CMK (cell line): ENCODE measurements around the gene STAC3.

ENCODE experiments used
- DNase-seq: peaks from one replicate; pipeline ENCODE4 v3.0.0-alpha.2; 2010; ENCODE audit warnings: low read depth

Gene STAC3

DNA sequence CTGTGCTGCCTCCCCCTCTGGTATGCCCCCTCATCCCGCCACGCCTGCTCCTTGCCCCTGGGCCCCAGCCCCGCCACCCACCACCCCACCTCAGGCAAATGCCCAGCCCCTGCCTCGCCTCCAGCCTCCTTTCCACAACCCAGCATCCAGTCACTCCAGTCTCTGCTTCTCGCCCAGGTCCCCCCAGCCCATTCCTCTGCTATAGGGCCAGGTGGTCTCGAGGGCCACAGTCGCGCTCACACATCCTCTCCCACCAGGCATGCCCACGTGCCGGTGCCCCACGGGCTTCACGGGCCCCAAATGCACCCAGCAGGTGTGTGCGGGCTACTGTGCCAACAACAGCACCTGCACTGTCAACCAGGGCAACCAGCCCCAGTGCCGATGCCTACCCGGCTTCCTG, 40.5 kb downstream of the STAC3 start:
- DNase-seq, result no peak

- DNase-seq, result no peak
These were observed 41.1 kb downstream of the STAC3 start for GRCh38 chr12:57209916-57210315.

GRCh38 chr12:57208631-57209282, 42.2 kb downstream of the STAC3 start:
- no peak for DNase-seq

DNA sequence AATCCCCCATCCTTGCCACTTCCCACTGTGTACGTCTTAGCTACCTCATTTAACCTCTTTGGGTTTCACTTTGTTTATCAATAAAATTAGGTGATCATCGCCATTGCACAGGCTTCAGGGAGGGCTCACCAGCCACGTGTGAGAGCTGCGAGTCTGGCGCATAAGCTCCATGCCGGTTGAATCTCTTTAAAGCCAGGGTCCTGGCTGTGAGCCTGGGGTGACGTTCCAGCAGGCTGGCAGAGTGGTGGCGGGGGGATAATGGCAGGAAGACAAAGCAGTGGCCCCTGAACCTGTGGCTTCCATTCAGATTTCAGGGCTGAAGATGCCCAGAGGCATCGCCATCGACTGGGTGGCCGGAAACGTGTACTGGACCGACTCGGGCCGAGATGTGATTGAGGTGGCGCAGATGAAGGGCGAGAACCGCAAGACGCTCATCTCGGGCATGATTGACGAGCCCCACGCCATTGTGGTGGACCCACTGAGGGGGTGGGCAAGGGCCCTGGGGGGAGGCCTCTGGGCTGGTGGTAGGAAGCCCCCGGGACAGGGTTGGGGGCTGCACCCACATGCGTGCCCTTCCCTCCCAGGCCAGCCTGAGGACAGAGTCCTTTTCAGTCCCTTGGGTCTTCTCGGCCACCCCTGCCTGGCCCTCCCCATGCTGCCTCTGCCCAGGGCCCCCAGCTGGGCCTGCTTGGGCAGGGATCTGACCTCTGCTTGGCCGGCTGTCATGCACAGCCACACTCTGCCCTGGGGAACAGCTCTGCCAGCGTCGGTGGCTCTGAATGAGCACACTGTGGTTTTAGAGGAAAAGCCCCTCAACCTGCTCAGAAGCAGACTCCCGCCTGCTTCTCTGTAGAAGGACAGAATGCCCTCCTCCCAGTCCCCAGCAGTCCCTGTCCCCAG, 43.0 kb downstream of the STAC3 start:
- DNase-seq, result no peak

- DNase-seq, result no peak
These were observed 45.1 kb downstream of the STAC3 start for GRCh38 chr12:57205931-57206330.

- no peak for DNase-seq
These were observed 45.8 kb downstream of the STAC3 start for GRCh38 chr12:57205186-57205585.

GRCh38 chr12:57204454-57204853, 46.5 kb downstream of the STAC3 start:
- no peak for DNase-seq

DNA sequence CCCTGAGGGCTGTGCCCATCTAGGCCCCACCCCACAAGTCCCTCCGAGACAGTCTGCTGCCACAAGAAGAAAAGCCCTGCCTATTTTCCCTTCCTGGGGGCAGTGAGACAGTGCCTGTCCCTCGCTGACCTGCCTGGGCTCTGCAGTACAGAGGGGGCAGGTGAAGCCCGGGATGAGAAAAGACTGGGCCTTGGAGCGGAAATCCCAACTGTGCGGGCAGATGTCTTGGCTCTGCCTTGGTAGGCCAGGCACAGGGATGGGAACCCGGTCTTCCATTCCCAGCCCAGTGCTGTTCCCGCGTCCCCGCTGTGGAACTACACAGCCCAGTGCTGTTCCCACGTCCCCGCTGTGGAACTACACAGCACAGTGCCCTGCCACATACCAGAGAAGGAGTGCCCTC, 47.2 kb downstream of the STAC3 start:
- no peak for DNase-seq

- no peak for DNase-seq
These were observed 47.8 kb downstream of the STAC3 start for GRCh38 chr12:57203201-57203600.

DNA sequence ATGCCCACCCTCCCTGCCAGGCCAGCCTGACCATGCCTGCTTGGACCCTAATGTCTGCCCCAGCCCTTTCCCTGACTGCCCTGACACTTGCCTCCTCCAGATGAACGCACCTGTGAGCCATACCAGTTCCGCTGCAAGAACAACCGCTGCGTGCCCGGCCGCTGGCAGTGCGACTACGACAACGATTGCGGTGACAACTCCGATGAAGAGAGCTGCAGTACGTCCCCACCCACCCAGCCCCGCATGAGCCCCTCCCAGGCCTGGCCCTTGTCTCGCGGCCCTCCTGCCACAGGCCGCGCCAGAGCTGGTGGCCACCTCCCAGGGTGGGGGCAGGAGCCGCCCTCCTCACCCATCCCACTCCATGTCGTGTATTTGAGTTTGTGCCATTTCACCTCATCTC, 48.7 kb downstream of the STAC3 start:
- DNase-seq, result no peak

GRCh38 chr12:57201631-57202030, 49.4 kb downstream of the STAC3 start:
- DNase-seq, result no peak

- no peak for DNase-seq
These were observed 49.8 kb downstream of the STAC3 start for GRCh38 chr12:57201219-57201618.

DNA sequence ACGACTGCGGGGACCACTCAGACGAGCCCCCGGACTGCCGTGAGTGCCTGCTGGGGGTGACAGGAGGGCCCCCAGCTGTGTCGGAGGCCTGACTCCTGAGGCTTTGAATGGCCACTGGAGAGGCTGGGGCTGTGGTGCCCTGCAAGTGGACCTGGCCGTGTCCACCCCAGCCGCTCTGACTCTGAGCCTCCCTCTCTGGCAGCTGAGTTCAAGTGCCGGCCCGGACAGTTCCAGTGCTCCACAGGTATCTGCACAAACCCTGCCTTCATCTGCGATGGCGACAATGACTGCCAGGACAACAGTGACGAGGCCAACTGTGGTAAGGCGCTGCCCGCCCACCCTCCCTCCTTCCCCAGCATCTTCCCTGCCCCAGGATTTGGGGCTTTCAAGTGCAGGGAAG, 50.5 kb downstream of the STAC3 start:
- no peak for DNase-seq

GRCh38 chr12:57199191-57199590, 51.8 kb downstream of the STAC3 start:
- no peak for DNase-seq

DNA sequence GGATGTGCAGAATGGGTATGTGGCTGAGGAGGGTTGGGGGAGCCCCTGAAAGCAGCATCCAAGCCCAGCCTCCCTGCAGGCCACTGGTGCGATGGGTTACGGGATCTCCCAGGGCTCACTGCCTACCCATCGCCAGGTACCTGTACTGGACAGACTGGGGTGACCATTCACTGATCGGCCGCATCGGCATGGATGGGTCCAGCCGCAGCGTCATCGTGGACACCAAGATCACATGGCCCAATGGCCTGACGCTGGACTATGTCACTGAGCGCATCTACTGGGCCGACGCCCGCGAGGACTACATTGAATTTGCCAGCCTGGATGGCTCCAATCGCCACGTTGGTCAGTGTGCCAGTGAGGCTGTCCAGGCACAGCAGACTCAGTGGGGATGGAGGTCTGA, 52.7 kb downstream of the STAC3 start:
- no peak for DNase-seq

- DNase-seq, result no peak
These were observed 54.0 kb downstream of the STAC3 start for GRCh38 chr12:57196956-57197355.

- DNase-seq, result no peak
These were observed 54.5 kb downstream of the STAC3 start for GRCh38 chr12:57196439-57196838.

- no peak for DNase-seq
These were observed 55.2 kb downstream of the STAC3 start for GRCh38 chr12:57195611-57196371.

- no peak for DNase-seq
These were observed 55.8 kb downstream of the STAC3 start for GRCh38 chr12:57195186-57195585.

- no peak for DNase-seq
These were observed 56.7 kb downstream of the STAC3 start for GRCh38 chr12:57194253-57194652.

DNA sequence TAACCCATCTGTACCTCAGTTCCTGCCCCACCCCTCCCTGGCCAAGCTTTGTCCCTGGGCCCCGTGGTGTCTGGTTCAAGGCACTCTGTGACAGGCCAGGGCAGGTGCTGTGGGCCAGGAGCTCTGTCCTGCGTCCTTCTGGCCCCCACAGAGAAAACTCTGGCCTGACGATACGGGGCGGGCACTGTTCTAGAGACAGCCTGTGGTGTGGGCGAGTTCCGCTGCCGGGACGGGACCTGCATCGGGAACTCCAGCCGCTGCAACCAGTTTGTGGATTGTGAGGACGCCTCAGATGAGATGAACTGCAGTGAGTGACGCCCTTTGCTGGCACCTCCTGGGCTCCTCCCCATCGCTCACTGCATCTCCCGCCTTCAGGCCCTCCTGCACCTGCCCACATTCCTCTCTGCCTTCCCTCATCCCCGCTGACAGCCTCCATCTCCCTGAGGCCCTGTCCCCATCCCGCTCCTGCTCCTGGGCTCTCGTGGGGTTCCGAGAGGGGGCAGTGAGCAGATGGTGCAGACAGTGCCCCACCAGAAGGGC, 57.2 kb downstream of the STAC3 start:
- DNase-seq, result no peak
